ENCODE data around the gene SLC37A4. TPM values are rescaled to one million over a fixed set of nuclear protein-coding genes. Genes with fewer than 3 reads are reported as not detected.

Gene SLC37A4
- total and polyA plus RNA-seq, 2 experiments from 2014 or later, result 7.9 to 13.7 TPM

- DNase-seq, result no peak
- H4K20me1 ChIP-seq (ENCODE audit: insufficient read depth), result no peaks in the 10 kb centered on the region
- H3F3A ChIP-seq (ENCODE audit: insufficient read depth), result peaks cover 21% of the 10 kb centered on the region; the same call in 1 of the 2 replicates
- H3K27ac ChIP-seq, result no peak overlapping the region
- no peaks in the 10 kb centered on the region for H3K9me2 ChIP-seq (ENCODE audit: insufficient read depth)
- TF ChIP-seq EZH2phosphoT487 (IDR thresholded peaks at IDR 0.05; ENCODE audit: insufficient read depth, low read depth), result no peak
- TF ChIP-seq EZH2 (IDR thresholded peaks at IDR 0.05; ENCODE audit: insufficient read depth, poor library complexity, severe bottlenecking), result no peak
- in situ Hi-C loops (cut with MboI), result no loop called here
- H3K79me2 ChIP-seq (ENCODE audit: insufficient read depth), result no peaks in the 10 kb centered on the region
- H3K9ac ChIP-seq, result no peak overlapping the region
- peaks cover 29% of the 10 kb centered on the region for H3K36me3 ChIP-seq (ENCODE audit: low read depth)
- WGBS, 2 experiments (ENCODE audit: low coverage in 1 of 2, low lambda C conversion rate in 2 of 2, missing lambda C conversion rate in 2 of 2), result 95 to 98% methylated on average over 6 of the region's 6 CpGs
- H3K27me3 ChIP-seq (replicated peaks; ENCODE audit: insufficient read depth), result no peaks in the 10 kb centered on the region
- no peak overlapping the region for H3K4me3 ChIP-seq
- no peaks in the 10 kb centered on the region for H3K4me1 ChIP-seq (ENCODE audit: insufficient read depth)
- no peak overlapping the region for H3K4me2 ChIP-seq (ENCODE audit: unreplicated experiment)
- H3K9me3 ChIP-seq (ENCODE audit: low read depth), result no peaks in the 10 kb centered on the region
- no peak overlapping the region for H2AFZ ChIP-seq
These were observed 16.5 kb upstream of the SLC37A4 start for GRCh38 chr11:119047205-119047604.

DNA sequence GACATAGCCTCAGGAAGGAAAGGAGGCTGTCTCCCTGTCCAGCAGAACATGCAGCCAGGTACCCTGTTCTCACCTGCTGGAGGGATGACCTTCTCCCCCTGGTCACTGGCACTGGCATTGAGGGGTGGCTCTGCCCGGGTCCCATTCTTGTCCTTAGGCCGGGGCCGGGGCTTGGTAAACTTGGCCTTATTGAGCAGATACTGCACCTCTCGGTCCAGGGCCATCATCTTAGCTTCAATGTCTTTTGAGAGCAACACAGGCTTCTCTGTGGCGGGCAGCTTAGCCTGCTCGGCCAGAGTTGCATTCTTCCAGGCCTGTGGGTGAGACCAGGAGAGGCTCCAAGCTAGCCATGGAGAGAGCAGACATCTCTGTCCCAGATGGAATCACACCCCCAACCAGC lies 15.8 kb upstream of the SLC37A4 start:
- no peak for DNase-seq
- H3K27ac ChIP-seq, result no peak overlapping the region
- TF ChIP-seq EZH2phosphoT487 (IDR thresholded peaks at IDR 0.05; ENCODE audit: insufficient read depth, low read depth) (no peak), EZH2 (IDR thresholded peaks at IDR 0.05; ENCODE audit: insufficient read depth, poor library complexity, severe bottlenecking) (no peak)

GRCh38 chr11:119044708-119045107 lies 14.0 kb upstream of the SLC37A4 start:
- Histone ChIP-seq H3K4me2 (ENCODE audit: unreplicated experiment) (no peak overlapping the region), H3K9ac (no peak overlapping the region), H3K79me2 (ENCODE audit: insufficient read depth) (no peaks in the 10 kb centered on the region), H3K9me2 (ENCODE audit: insufficient read depth) (no peaks in the 10 kb centered on the region), H3K36me3 (ENCODE audit: low read depth) (peaks cover 16% of the 10 kb centered on the region), H3K27me3 (replicated peaks; ENCODE audit: insufficient read depth) (no peaks in the 10 kb centered on the region), H3F3A (ENCODE audit: insufficient read depth) (peaks cover 25% of the 10 kb centered on the region; the same call in 1 of the 2 replicates), H2AFZ (no peak overlapping the region), H3K27ac (no peak overlapping the region), H4K20me1 (ENCODE audit: insufficient read depth) (no peaks in the 10 kb centered on the region), H3K9me3 (ENCODE audit: low read depth) (no peaks in the 10 kb centered on the region), H3K4me1 (ENCODE audit: insufficient read depth) (no peaks in the 10 kb centered on the region), H3K4me3 (no peak overlapping the region)
- in situ Hi-C loops (cut with MboI), result no loop called here
- TF ChIP-seq EZH2 (IDR thresholded peaks at IDR 0.05; ENCODE audit: insufficient read depth, poor library complexity, severe bottlenecking) (no peak), EZH2phosphoT487 (IDR thresholded peaks at IDR 0.05; ENCODE audit: insufficient read depth, low read depth) (no peak)
- 70 to 71% methylated on average over 5 to 6 of the region's 6 CpGs for WGBS, 2 experiments (ENCODE audit: low coverage in 1 of 2, low lambda C conversion rate in 2 of 2, missing lambda C conversion rate in 2 of 2)
- no peak for DNase-seq

More for the DNA sequence above, 15.8 kb upstream of the SLC37A4 start:
- peaks cover 29% of the 10 kb centered on the region for H3K36me3 ChIP-seq (ENCODE audit: low read depth)
- H3K4me3 ChIP-seq, result no peak overlapping the region
- 97 to 99% methylated on average over 6 of the region's 6 CpGs for WGBS, 2 experiments (ENCODE audit: low coverage in 1 of 2, low lambda C conversion rate in 2 of 2, missing lambda C conversion rate in 2 of 2)
- H2AFZ ChIP-seq, result no peak overlapping the region
- H4K20me1 ChIP-seq (ENCODE audit: insufficient read depth), result no peaks in the 10 kb centered on the region
- H3F3A ChIP-seq (ENCODE audit: insufficient read depth), result peaks cover 25% of the 10 kb centered on the region; the same call in 1 of the 2 replicates
- H3K9me2 ChIP-seq (ENCODE audit: insufficient read depth), result no peaks in the 10 kb centered on the region
- H3K79me2 ChIP-seq (ENCODE audit: insufficient read depth), result no peaks in the 10 kb centered on the region
- H3K4me1 ChIP-seq (ENCODE audit: insufficient read depth), result no peaks in the 10 kb centered on the region
- H3K4me2 ChIP-seq (ENCODE audit: unreplicated experiment), result no peak overlapping the region
- H3K27me3 ChIP-seq (replicated peaks; ENCODE audit: insufficient read depth), result no peaks in the 10 kb centered on the region
- in situ Hi-C loops (cut with MboI), result no loop called here
- no peaks in the 10 kb centered on the region for H3K9me3 ChIP-seq (ENCODE audit: low read depth)
- H3K9ac ChIP-seq, result no peak overlapping the region

DNA sequence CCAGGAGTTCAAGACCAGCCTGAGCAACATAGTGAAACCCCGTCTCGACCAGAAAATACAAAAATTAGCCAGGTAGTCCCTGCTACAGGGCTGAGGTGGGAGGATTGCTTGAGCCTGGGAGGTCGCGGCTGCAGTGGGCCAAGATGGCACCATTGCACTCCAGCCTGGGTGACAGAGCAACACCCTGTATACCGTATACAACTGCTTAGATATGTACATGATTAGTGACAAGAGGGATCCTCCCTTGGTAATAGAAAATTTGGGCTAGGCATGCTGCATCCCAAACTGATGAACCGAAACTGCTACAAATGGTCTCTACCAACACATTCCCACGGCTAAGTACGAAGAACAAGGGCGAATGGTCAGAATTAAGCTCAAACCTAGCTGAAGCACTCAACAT lies 12.2 kb upstream of the SLC37A4 start:
- H3F3A ChIP-seq (ENCODE audit: insufficient read depth), result peaks cover 25% of the 10 kb centered on the region; the same call in 1 of the 2 replicates
- no peaks in the 10 kb centered on the region for H4K20me1 ChIP-seq (ENCODE audit: insufficient read depth)
- in situ Hi-C loops (cut with MboI), result no loop called here
- no peak overlapping the region for H3K4me3 ChIP-seq
- H3K9me2 ChIP-seq (ENCODE audit: insufficient read depth), result no peaks in the 10 kb centered on the region
- no peaks in the 10 kb centered on the region for H3K4me1 ChIP-seq (ENCODE audit: insufficient read depth)
- no peaks in the 10 kb centered on the region for H3K79me2 ChIP-seq (ENCODE audit: insufficient read depth)
- H3K4me2 ChIP-seq (ENCODE audit: unreplicated experiment), result no peak overlapping the region
- H2AFZ ChIP-seq, result no peak overlapping the region
- no peaks in the 10 kb centered on the region for H3K27me3 ChIP-seq (replicated peaks; ENCODE audit: insufficient read depth)
- DNase-seq, result no peak
- H3K9ac ChIP-seq, result no peak overlapping the region
- H3K36me3 ChIP-seq (ENCODE audit: low read depth), result peaks cover 13% of the 10 kb centered on the region
- no peak overlapping the region for H3K27ac ChIP-seq
- H3K9me3 ChIP-seq (ENCODE audit: low read depth), result no peaks in the 10 kb centered on the region
- TF ChIP-seq EZH2 (IDR thresholded peaks at IDR 0.05; ENCODE audit: insufficient read depth, poor library complexity, severe bottlenecking) (no peak), EZH2phosphoT487 (IDR thresholded peaks at IDR 0.05; ENCODE audit: insufficient read depth, low read depth) (no peak)
- WGBS, 2 experiments (ENCODE audit: low coverage in 1 of 2, low lambda C conversion rate in 2 of 2, missing lambda C conversion rate in 2 of 2), result 83 to 84% methylated on average over 9 of the region's 9 CpGs

Measured in GM23248 (cell line).